Smooth muscle cell (in vitro differentiated cells): ENCODE measurements around the gene ANKS1B. TPM values are rescaled to one million over a fixed set of nuclear protein-coding genes. Genes with fewer than 3 reads are reported as not detected.
A peak's percentile ranks its signal among the peaks of the same experiment; 100 is the strongest.

ENCODE experiments used
- DNase-seq: peaks from one replicate; lab custom pipeline; 2025; ENCODE audit not compliant: unreplicated experiment; lab: John Stamatoyannopoulos, UW
- H2AFZ ChIP-seq: fragments of 200-600 bp; sonication (generic); 2 replicates; pipeline ENCODE4 v1.6.0; 2016; ENCODE audit warnings: antibody characterized with exemption, low read depth, mild to moderate bottlenecking
- H3F3A ChIP-seq: fragments of 200-600 bp; sonication (generic); 2 replicates; pipeline ENCODE4 v1.6.0; 2017; ENCODE audit warnings: antibody characterized with exemption, low read depth
- H3K27ac ChIP-seq: fragments of 200-600 bp; sonication (generic); 2 replicates; pipeline ENCODE4 v1.5.1; 2016; ENCODE audit warnings: low read depth, mild to moderate bottlenecking
- H3K27me3 ChIP-seq: fragments of 200-600 bp; sonication (generic); 2 replicates; pipeline ENCODE4 v1.6.1; 2016; ENCODE audit warnings: low read depth, mild to moderate bottlenecking
- H3K36me3 ChIP-seq: fragments of 200-600 bp; sonication (generic); 2 replicates; pipeline ENCODE4 v1.5.1; 2016; ENCODE audit warnings: low read depth
- H3K4me1 ChIP-seq: fragments of 200-600 bp; sonication (generic); 2 replicates; pipeline ENCODE4 v1.5.1; 2016; ENCODE audit warnings: low read depth
- H3K4me2 ChIP-seq: fragments of 200-600 bp; sonication (generic); 2 replicates; pipeline ENCODE4 v1.6.0; 2016; ENCODE audit warnings: mild to moderate bottlenecking
- H3K4me3 ChIP-seq: fragments of 200-600 bp; sonication (generic); 2 replicates; pipeline ENCODE4 v1.5.1; 2016; ENCODE audit warnings: mild to moderate bottlenecking
- H3K79me2 ChIP-seq: fragments of 200-600 bp; sonication (generic); 2 replicates; pipeline ENCODE4 v1.6.0; 2016; ENCODE audit warnings: low read depth, mild to moderate bottlenecking
- H3K9ac ChIP-seq: fragments of 200-600 bp; sonication (generic); 2 replicates; pipeline ENCODE4 v1.6.0; 2016; ENCODE audit warnings: low read depth
- H3K9me3 ChIP-seq: fragments of 200-600 bp; sonication (generic); replicated peaks from 2 replicates; pipeline ENCODE4 v1.5.1; 2016; ENCODE audit warnings: low read depth
- H4K20me1 ChIP-seq: fragments of 200-600 bp; sonication (generic); 2 replicates; pipeline ENCODE4 v1.6.0; 2016; ENCODE audit warnings: low read depth
- WGBS: methylation state at CpG from one replicate; pipeline ENCODE4 v1.1.7; 2016; ENCODE audit warnings: low lambda C conversion rate; 5-methylcytosine and 5-hydroxymethylcytosine counted together
- polyA plus RNA-seq: library from polyadenylated mRNA; unstranded; fragments of >200 nt; fragmentation: Nextera tagmentation; extraction: Ambion mirVana; gene quantifications from 2 replicates; pipeline ENCODE4 v1.2.1, GENCODE V29; 2016
- total RNA-seq: library from RNA; depleted of rRNA; stranded (reverse); fragments of >200 nt; gene quantifications from 2 replicates; pipeline ENCODE4 v1.2.3, GENCODE V29; 2014
- TF ChIP-seq, protein P1 (sequence below): fragments of 200-600 bp; sonication (generic); IDR thresholded peaks from 2 replicates; pipeline ENCODE4 v1.5.1; 2017; ENCODE audit warnings: borderline replicate concordance, mild to moderate bottlenecking, antibody characterized with exemption; ENCODE audit not compliant: insufficient read depth, poor library complexity, severe bottlenecking

Gene ANKS1B
- total and polyA plus RNA-seq, 2 experiments from 2014 or later, result 0.47 to 7.3 TPM

DNA sequence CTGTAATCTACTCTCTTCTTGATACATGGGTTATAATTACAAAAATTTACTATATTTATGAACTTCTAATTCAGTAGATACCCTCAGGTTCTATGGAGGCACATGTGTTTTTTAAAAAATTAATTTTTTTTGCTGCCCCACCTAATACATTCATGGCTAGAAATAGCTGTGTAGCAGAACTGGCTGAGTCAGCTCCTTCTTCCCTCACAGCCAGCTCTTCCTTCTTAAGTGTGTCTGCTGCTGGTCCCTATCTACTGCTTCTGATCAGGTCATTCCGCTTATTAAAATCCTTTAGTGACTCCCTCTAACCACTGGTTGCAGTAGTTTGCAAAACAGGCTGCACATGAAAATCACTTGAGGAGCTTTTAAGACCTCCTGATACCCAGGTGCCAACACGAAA lies 939.6 kb downstream of the ANKS1B start:
- Histone ChIP-seq H3K4me1 (no peaks in the 10 kb centered on the region), H3F3A (no peaks in the 10 kb centered on the region), H2AFZ (no peak overlapping the region), H3K27me3 (no peaks in the 10 kb centered on the region), H3K4me2 (no peak overlapping the region), H3K36me3 (no peaks in the 10 kb centered on the region), H3K4me3 (no peak overlapping the region), H3K79me2 (no peaks in the 10 kb centered on the region), H3K27ac (no peak overlapping the region), H4K20me1 (no peaks in the 10 kb centered on the region), H3K9me3 (peaks cover 5% of the 10 kb centered on the region), H3K9ac (no peak overlapping the region)
- 67% methylated on average over 2 of the region's 2 CpGs for WGBS
- DNase-seq, result no peak
- TF ChIP-seq, protein P1, sequence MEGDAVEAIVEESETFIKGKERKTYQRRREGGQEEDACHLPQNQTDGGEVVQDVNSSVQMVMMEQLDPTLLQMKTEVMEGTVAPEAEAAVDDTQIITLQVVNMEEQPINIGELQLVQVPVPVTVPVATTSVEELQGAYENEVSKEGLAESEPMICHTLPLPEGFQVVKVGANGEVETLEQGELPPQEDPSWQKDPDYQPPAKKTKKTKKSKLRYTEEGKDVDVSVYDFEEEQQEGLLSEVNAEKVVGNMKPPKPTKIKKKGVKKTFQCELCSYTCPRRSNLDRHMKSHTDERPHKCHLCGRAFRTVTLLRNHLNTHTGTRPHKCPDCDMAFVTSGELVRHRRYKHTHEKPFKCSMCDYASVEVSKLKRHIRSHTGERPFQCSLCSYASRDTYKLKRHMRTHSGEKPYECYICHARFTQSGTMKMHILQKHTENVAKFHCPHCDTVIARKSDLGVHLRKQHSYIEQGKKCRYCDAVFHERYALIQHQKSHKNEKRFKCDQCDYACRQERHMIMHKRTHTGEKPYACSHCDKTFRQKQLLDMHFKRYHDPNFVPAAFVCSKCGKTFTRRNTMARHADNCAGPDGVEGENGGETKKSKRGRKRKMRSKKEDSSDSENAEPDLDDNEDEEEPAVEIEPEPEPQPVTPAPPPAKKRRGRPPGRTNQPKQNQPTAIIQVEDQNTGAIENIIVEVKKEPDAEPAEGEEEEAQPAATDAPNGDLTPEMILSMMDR, result no peak

DNA sequence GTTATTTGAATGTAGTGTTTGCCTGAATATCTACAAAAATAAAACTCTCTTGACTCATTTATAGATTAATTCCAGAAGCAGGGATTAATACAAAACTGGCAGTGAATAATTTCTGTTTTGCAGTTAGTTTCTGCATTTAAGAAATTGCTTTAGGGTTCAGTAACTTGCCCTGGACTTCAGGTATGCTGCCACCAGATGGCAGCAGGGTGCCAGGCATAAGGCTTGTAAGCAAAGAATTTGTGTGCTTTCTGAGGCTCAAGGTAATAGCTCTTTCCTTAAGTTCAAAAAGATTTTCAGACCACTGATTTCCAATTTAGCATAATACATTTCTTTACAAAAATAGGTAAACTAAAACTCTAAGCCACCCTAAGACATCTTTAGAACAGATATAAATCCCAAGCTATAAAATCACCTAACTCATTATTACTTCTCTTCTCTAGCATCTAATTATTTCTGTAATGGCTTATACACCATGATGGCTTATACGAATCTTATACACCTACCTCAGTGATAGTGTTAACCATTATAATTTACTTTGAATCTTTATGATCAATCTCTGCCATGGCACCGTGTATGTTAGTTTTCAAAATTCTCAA lies 941.3 kb downstream of the ANKS1B start:
- Histone ChIP-seq H2AFZ (no peak overlapping the region), H3K4me3 (no peak overlapping the region), H3F3A (no peaks in the 10 kb centered on the region), H4K20me1 (no peaks in the 10 kb centered on the region), H3K9me3 (peaks cover 5% of the 10 kb centered on the region), H3K4me1 (no peaks in the 10 kb centered on the region), H3K4me2 (no peak overlapping the region), H3K36me3 (no peaks in the 10 kb centered on the region), H3K9ac (no peak overlapping the region), H3K27me3 (no peaks in the 10 kb centered on the region), H3K79me2 (no peaks in the 10 kb centered on the region), H3K27ac (no peak overlapping the region)
- 76% methylated on average over 2 of the region's 2 CpGs for WGBS
- no peak for DNase-seq
- TF ChIP-seq, protein P1, result peak; percentile 98

DNA sequence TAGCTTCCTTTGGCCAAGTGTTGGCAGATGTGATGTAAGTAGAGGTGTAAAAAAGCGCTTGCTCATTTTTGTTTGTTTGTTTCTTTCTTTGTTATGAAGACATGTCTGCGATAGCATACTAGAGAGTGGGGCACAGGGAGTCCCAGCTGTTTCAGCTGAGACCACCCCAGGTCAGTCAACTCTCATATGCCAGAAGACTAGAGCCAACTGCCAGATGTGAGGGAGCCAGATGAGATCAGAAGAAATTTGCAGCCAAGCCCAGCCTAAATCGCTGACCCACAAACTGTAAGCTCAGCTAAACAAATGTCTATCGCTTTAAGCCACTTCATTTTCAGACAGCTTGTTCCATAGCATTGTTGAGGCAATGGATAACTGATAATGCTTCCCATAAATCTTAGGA lies 942.5 kb downstream of the ANKS1B start:
- H3K9me3 ChIP-seq, result peaks cover under 1% of the 10 kb centered on the region
- no peak for DNase-seq
- no peak overlapping the region for H3K4me2 ChIP-seq
- H3K4me3 ChIP-seq, result no peak overlapping the region
- H4K20me1 ChIP-seq, result no peaks in the 10 kb centered on the region
- H3K27ac ChIP-seq, result no peak overlapping the region
- TF ChIP-seq, protein P1, result no peak
- H3K27me3 ChIP-seq, result no peaks in the 10 kb centered on the region
- H3K9ac ChIP-seq, result no peak overlapping the region
- H2AFZ ChIP-seq, result no peak overlapping the region
- no peaks in the 10 kb centered on the region for H3K4me1 ChIP-seq
- no peaks in the 10 kb centered on the region for H3K79me2 ChIP-seq
- H3K36me3 ChIP-seq, result no peaks in the 10 kb centered on the region
- no peaks in the 10 kb centered on the region for H3F3A ChIP-seq
- WGBS, result 89% methylated on average over 4 of the region's 4 CpGs
